DMS79 treated with DMSO at 0.1 percent for 48 hours (cell line): Measurements from ENCODE around the gene MAN1A2.
"Not testable (repeated sequence)": the region's sequence is repeated elsewhere in the genome, so short reads cannot be mapped to it uniquely, and the experiment has no call there.

Experiments used
- DNase-seq: peaks from one replicate; lab custom pipeline; 2025; lab: John Stamatoyannopoulos, UW

The MAN1A2 gene

GRCh38 chr1:117558451-117558850 is 191.2 kb downstream of the MAN1A2 start:
- not testable (repeated sequence) for DNase-seq

- DNase-seq = no peak
These were observed 191.9 kb downstream of the MAN1A2 start for GRCh38 chr1:117559139-117559538.

GRCh38 chr1:117559985-117560384 is 192.7 kb downstream of the MAN1A2 start:
- no peak for DNase-seq

- DNase-seq = no peak
These were observed 193.8 kb downstream of the MAN1A2 start for GRCh38 chr1:117561071-117561470.

- no peak for DNase-seq
These were observed 194.3 kb downstream of the MAN1A2 start for GRCh38 chr1:117561551-117561950.

- DNase-seq = no peak
These were observed 195.6 kb downstream of the MAN1A2 start for GRCh38 chr1:117562581-117563491.

GRCh38 chr1:117563492-117563875 is 196.2 kb downstream of the MAN1A2 start:
- DNase-seq = no peak

- DNase-seq = no peak
These were observed 197.2 kb downstream of the MAN1A2 start for GRCh38 chr1:117564227-117565075.

- no peak for DNase-seq
These were observed 197.9 kb downstream of the MAN1A2 start for GRCh38 chr1:117565076-117565556.

- peak; percentile 27 for DNase-seq
These were observed 198.7 kb downstream of the MAN1A2 start for GRCh38 chr1:117565745-117566455.

- no peak for DNase-seq
These were observed 199.3 kb downstream of the MAN1A2 start for GRCh38 chr1:117566556-117566955.

- DNase-seq = no peak
These were observed 200.2 kb downstream of the MAN1A2 start for GRCh38 chr1:117567435-117567834.

- no peak for DNase-seq
These were observed 200.7 kb downstream of the MAN1A2 start for GRCh38 chr1:117567976-117568375.

- DNase-seq = no peak
These were observed 201.8 kb downstream of the MAN1A2 start for GRCh38 chr1:117568999-117569398.

GRCh38 chr1:117569856-117570255 is 202.6 kb downstream of the MAN1A2 start:
- no peak for DNase-seq

GRCh38 chr1:117570988-117571409 is 203.8 kb downstream of the MAN1A2 start:
- peak; percentile 26 for DNase-seq

- no peak for DNase-seq
These were observed 204.2 kb downstream of the MAN1A2 start for GRCh38 chr1:117571496-117571895.

GRCh38 chr1:117572546-117572945 is 205.3 kb downstream of the MAN1A2 start:
- no peak for DNase-seq

- DNase-seq = no peak
These were observed 206.3 kb downstream of the MAN1A2 start for GRCh38 chr1:117573386-117574023.

- no peak for DNase-seq
These were observed 207.0 kb downstream of the MAN1A2 start for GRCh38 chr1:117574161-117574835.
